GM23338 (cell line): ENCODE data around the gene CNOT4. TPM values are rescaled to one million over a fixed set of nuclear protein-coding genes. Genes with fewer than 3 reads are reported as not detected.

Experiments
- ATAC-seq: fragments of 200-7000 bp; cut with Tn5 transposase; 3 replicates; pipeline ENCODE4 v1.9.1; 2020
- DNase-seq: peaks from one replicate; pipeline ENCODE4 v3.0.0-alpha.2; 2015; ENCODE audit warnings: low spot score
- H2AFZ ChIP-seq: fragments of 200-600 bp; sonication (generic); 2 replicates; pipeline ENCODE4 v1.8.0; 2016; ENCODE audit warnings: antibody characterized with exemption, mild to moderate bottlenecking, moderate library complexity
- H3F3A ChIP-seq: fragments of 200-600 bp; sonication (generic); replicated peaks from 2 replicates; pipeline ENCODE4 v1.8.0; 2017; ENCODE audit warnings: antibody characterized with exemption, mixed run types, low read depth
- H3K27ac ChIP-seq: fragments of 200-600 bp; sonication (generic); 2 replicates; pipeline ENCODE4 v1.6.1; 2016; ENCODE audit warnings: low read depth
- H3K27me3 ChIP-seq: fragments of 200-600 bp; sonication (generic); 2 replicates; pipeline ENCODE4 v1.8.0; 2016; ENCODE audit warnings: mild to moderate bottlenecking, mixed run types, moderate library complexity; ENCODE audit not compliant: insufficient read depth
- H3K36me3 ChIP-seq: fragments of 200-600 bp; sonication (generic); 2 replicates; pipeline ENCODE4 v1.8.0; 2016; ENCODE audit warnings: mild to moderate bottlenecking; ENCODE audit not compliant: insufficient read depth
- H3K4me1 ChIP-seq: fragments of 200-600 bp; sonication (generic); 2 replicates; pipeline ENCODE4 v1.8.0; 2016; ENCODE audit warnings: mild to moderate bottlenecking, moderate library complexity; ENCODE audit not compliant: insufficient read depth
- H3K4me2 ChIP-seq: fragments of 200-600 bp; sonication (generic); 2 replicates; pipeline ENCODE4 v1.7.1; 2017; ENCODE audit warnings: mixed run types
- H3K4me3 ChIP-seq: fragments of 200-600 bp; sonication (generic); 2 replicates; pipeline ENCODE4 v1.6.1; 2016; ENCODE audit warnings: mixed run types
- H3K79me2 ChIP-seq: fragments of 200-600 bp; sonication (generic); replicated peaks from 2 replicates; pipeline ENCODE4 v1.8.0; 2017; ENCODE audit warnings: mild to moderate bottlenecking; ENCODE audit not compliant: insufficient read depth
- H3K9me2 ChIP-seq: fragments of 200-600 bp; sonication (generic); 2 replicates; pipeline ENCODE4 v1.8.0; 2017; ENCODE audit not compliant: insufficient read depth
- H4K20me1 ChIP-seq: fragments of 200-600 bp; sonication (generic); replicated peaks from 2 replicates; pipeline ENCODE4 v1.8.0; 2017; ENCODE audit warnings: mild to moderate bottlenecking; ENCODE audit not compliant: insufficient read depth
- H3K27ac Mint-ChIP-seq: 2 replicates; pipeline ENCODE4 v1.8.0; 2020; ENCODE audit warnings: inconsistent platforms, mild to moderate bottlenecking, moderate library complexity, mixed read lengths
- H3K27me3 Mint-ChIP-seq: 3 replicates; pipeline ENCODE4 v1.8.0; 2022; ENCODE audit warnings: low read depth, mild to moderate bottlenecking, moderate library complexity, mixed read lengths, inconsistent platforms; ENCODE audit not compliant: insufficient read depth, poor library complexity
- H3K36me3 Mint-ChIP-seq: 3 replicates; pipeline ENCODE4 v1.8.0; 2021; ENCODE audit warnings: low read depth, mild to moderate bottlenecking, inconsistent platforms, moderate library complexity, mixed read lengths
- H3K4me1 Mint-ChIP-seq: 3 replicates; pipeline ENCODE4 v1.8.0; 2020; ENCODE audit warnings: mild to moderate bottlenecking, inconsistent platforms, mixed read lengths
- H3K4me3 Mint-ChIP-seq: 3 replicates; pipeline ENCODE4 v1.8.0; 2021; ENCODE audit warnings: moderate library complexity, mild to moderate bottlenecking, inconsistent platforms, mixed read lengths
- H3K9me3 Mint-ChIP-seq: 3 replicates; pipeline ENCODE4 v1.8.0; 2020; ENCODE audit warnings: moderate library complexity, mild to moderate bottlenecking, inconsistent platforms, mixed read lengths
- CREB1 ChIP-seq: fragments of 250-450 bp; sonication (Bioruptor Pico); IDR thresholded peaks from 2 replicates; pipeline ENCODE4 v1.5.0; 2020; ENCODE audit warnings: low read depth, mild to moderate bottlenecking, moderate library complexity
- EZH2 ChIP-seq: fragments of 200-600 bp; sonication (generic); IDR thresholded peaks from one replicate; pipeline ENCODE4 v1.8.0; 2017; ENCODE audit warnings: antibody characterized with exemption, mild to moderate bottlenecking, low read depth; ENCODE audit not compliant: unreplicated experiment
- EZH2phosphoT487 ChIP-seq: fragments of 200-600 bp; sonication (generic); IDR thresholded peaks from one replicate; pipeline ENCODE4 v1.8.1; 2018; ENCODE audit warnings: antibody characterized with exemption; ENCODE audit not compliant: unreplicated experiment
- JUNB ChIP-seq: IDR thresholded peaks from one replicate; pipeline ENCODE4 v1.6.1; 2016; ENCODE audit warnings: antibody characterized with exemption; ENCODE audit not compliant: unreplicated experiment
- NANOG ChIP-seq: IDR thresholded peaks from 2 replicates; pipeline ENCODE4 v1.6.1; 2016; ENCODE audit warnings: antibody characterized with exemption, borderline replicate concordance
- POLR2AphosphoS5 ChIP-seq: IDR thresholded peaks from 2 replicates; pipeline ENCODE4 v1.6.1; 2016; ENCODE audit warnings: antibody characterized with exemption, low read depth
- STAT1 ChIP-seq: IDR thresholded peaks from one replicate; pipeline ENCODE4 v1.6.1; 2016; ENCODE audit warnings: antibody characterized with exemption; ENCODE audit not compliant: unreplicated experiment
- ZNF114 ChIP-seq: fragments of 250-450 bp; sonication (Bioruptor Pico); IDR thresholded peaks from 2 replicates; pipeline ENCODE4 v1.5.0; 2020; ENCODE audit warnings: mild to moderate bottlenecking, moderate library complexity
- ZNF331 ChIP-seq: fragments of 250-450 bp; sonication (Bioruptor Pico); IDR thresholded peaks from 2 replicates; pipeline ENCODE4 v1.5.0; 2020; ENCODE audit warnings: low read depth, mild to moderate bottlenecking, moderate library complexity
- polyA plus RNA-seq: library from polyadenylated mRNA; unstranded; fragments of >200 nt; fragmentation: Nextera tagmentation; extraction: Ambion mirVana; gene quantifications from 2 replicates; pipeline ENCODE4 v1.2.1, GENCODE V29; 2016
- total RNA-seq: library from RNA; depleted of rRNA; stranded (reverse); fragments of >200 nt; shearing (Covaris generic); gene quantifications from 2 replicates; pipeline ENCODE4 v1.2.3, GENCODE V29; 2014
- TF ChIP-seq, protein P1 (sequence below): IDR thresholded peaks from 2 replicates; pipeline ENCODE4 v1.6.1; 2016; ENCODE audit warnings: antibody characterized with exemption
- TF ChIP-seq, protein P2 (sequence below), 2 experiments: fragments of 200-600 bp in 1 of 2; sonication (generic) in 1 of 2; conservative IDR thresholded peaks; 2 replicates each; pipeline versions ENCODE4 v1.5.1 to v1.6.1; 2016 to 2017; ENCODE audit warnings: antibody characterized with exemption in 2 of 2, low read depth in 2 of 2, mild to moderate bottlenecking in 2 of 2, moderate library complexity in 1 of 2
- TF ChIP-seq, protein P3 (sequence below): fragments of 250-450 bp; sonication (Bioruptor Pico); IDR thresholded peaks from 2 replicates; pipeline ENCODE4 v1.5.0; 2020; ENCODE audit warnings: mild to moderate bottlenecking, moderate library complexity
- TF ChIP-seq, protein P4 (sequence below): IDR thresholded peaks from one replicate; pipeline ENCODE4 v1.6.1; 2018; ENCODE audit warnings: antibody characterized with exemption; ENCODE audit not compliant: unreplicated experiment

The CNOT4 gene
- total and polyA plus RNA-seq, 2 experiments from 2014 or later: 18.9 to 26.2 TPM

DNA sequence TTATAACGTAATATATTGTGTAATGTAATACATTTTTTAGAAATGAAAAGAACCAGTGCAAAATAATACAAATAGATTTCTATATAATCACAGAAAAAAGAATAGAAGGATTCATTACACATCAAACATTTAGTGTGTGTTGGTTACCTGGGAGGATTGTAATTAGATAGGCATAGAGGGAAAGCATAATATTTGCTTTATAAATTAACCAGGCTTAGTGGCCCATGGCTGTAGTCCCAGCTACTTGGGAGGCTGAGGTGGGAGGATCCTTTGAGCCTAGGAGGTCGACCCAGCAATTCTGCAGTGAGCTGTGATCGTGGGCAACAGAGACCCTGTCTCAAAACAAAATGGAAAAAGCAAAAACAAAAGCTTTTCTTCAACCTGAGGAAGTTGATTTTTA lies 5.0 kb upstream of the CNOT4 start:
- peaks cover 7% of the 10 kb centered on the region for H3K27me3 Mint-ChIP-seq
- H3K27me3 ChIP-seq: no peaks in the 10 kb centered on the region

More for the DNA sequence above, 5.0 kb upstream of the CNOT4 start:
- Mint-ChIP-seq H3K27ac (no peak overlapping the region), H3K4me3 (no peak overlapping the region), H3K36me3 (no peaks in the 10 kb centered on the region), H3K9me3 (no peaks in the 10 kb centered on the region), H3K4me1 (0 out of 3 replicates have a peak, but pooled peaks cover 5% of the 10 kb centered on the region)
- Histone ChIP-seq H3K9me2 (no peaks in the 10 kb centered on the region), H3K4me3 (no peak overlapping the region), H3K4me2 (no peak overlapping the region), H3K79me2 (no peaks in the 10 kb centered on the region), H4K20me1 (no peaks in the 10 kb centered on the region), H2AFZ (no peak overlapping the region), H3K27ac (no peak overlapping the region), H3K36me3 (no peaks in the 10 kb centered on the region), H3K4me1 (no peaks in the 10 kb centered on the region; the same call in 1 of the 2 replicates), H3F3A (no peaks in the 10 kb centered on the region)
- ATAC-seq (no peak), DNase-seq (no peak)
- TF ChIP-seq, protein P1, sequence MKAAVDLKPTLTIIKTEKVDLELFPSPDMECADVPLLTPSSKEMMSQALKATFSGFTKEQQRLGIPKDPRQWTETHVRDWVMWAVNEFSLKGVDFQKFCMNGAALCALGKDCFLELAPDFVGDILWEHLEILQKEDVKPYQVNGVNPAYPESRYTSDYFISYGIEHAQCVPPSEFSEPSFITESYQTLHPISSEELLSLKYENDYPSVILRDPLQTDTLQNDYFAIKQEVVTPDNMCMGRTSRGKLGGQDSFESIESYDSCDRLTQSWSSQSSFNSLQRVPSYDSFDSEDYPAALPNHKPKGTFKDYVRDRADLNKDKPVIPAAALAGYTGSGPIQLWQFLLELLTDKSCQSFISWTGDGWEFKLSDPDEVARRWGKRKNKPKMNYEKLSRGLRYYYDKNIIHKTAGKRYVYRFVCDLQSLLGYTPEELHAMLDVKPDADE: no peak
- TF ChIP-seq EZH2 (no peak), ZNF331 (CRISPR knock-in tag) (no peak), NANOG (no peak), CREB1 (no peak), EZH2phosphoT487 (no peak), ZNF114 (CRISPR knock-in tag) (no peak), STAT1 (no peak), POLR2AphosphoS5 (no peak), JUNB (no peak)
- TF ChIP-seq, protein P2, sequence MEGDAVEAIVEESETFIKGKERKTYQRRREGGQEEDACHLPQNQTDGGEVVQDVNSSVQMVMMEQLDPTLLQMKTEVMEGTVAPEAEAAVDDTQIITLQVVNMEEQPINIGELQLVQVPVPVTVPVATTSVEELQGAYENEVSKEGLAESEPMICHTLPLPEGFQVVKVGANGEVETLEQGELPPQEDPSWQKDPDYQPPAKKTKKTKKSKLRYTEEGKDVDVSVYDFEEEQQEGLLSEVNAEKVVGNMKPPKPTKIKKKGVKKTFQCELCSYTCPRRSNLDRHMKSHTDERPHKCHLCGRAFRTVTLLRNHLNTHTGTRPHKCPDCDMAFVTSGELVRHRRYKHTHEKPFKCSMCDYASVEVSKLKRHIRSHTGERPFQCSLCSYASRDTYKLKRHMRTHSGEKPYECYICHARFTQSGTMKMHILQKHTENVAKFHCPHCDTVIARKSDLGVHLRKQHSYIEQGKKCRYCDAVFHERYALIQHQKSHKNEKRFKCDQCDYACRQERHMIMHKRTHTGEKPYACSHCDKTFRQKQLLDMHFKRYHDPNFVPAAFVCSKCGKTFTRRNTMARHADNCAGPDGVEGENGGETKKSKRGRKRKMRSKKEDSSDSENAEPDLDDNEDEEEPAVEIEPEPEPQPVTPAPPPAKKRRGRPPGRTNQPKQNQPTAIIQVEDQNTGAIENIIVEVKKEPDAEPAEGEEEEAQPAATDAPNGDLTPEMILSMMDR (conservative IDR thresholded peaks at IDR 0.05; ENCODE audit: low read depth in 2 of 2): no peak
- TF ChIP-seq, protein P3, sequence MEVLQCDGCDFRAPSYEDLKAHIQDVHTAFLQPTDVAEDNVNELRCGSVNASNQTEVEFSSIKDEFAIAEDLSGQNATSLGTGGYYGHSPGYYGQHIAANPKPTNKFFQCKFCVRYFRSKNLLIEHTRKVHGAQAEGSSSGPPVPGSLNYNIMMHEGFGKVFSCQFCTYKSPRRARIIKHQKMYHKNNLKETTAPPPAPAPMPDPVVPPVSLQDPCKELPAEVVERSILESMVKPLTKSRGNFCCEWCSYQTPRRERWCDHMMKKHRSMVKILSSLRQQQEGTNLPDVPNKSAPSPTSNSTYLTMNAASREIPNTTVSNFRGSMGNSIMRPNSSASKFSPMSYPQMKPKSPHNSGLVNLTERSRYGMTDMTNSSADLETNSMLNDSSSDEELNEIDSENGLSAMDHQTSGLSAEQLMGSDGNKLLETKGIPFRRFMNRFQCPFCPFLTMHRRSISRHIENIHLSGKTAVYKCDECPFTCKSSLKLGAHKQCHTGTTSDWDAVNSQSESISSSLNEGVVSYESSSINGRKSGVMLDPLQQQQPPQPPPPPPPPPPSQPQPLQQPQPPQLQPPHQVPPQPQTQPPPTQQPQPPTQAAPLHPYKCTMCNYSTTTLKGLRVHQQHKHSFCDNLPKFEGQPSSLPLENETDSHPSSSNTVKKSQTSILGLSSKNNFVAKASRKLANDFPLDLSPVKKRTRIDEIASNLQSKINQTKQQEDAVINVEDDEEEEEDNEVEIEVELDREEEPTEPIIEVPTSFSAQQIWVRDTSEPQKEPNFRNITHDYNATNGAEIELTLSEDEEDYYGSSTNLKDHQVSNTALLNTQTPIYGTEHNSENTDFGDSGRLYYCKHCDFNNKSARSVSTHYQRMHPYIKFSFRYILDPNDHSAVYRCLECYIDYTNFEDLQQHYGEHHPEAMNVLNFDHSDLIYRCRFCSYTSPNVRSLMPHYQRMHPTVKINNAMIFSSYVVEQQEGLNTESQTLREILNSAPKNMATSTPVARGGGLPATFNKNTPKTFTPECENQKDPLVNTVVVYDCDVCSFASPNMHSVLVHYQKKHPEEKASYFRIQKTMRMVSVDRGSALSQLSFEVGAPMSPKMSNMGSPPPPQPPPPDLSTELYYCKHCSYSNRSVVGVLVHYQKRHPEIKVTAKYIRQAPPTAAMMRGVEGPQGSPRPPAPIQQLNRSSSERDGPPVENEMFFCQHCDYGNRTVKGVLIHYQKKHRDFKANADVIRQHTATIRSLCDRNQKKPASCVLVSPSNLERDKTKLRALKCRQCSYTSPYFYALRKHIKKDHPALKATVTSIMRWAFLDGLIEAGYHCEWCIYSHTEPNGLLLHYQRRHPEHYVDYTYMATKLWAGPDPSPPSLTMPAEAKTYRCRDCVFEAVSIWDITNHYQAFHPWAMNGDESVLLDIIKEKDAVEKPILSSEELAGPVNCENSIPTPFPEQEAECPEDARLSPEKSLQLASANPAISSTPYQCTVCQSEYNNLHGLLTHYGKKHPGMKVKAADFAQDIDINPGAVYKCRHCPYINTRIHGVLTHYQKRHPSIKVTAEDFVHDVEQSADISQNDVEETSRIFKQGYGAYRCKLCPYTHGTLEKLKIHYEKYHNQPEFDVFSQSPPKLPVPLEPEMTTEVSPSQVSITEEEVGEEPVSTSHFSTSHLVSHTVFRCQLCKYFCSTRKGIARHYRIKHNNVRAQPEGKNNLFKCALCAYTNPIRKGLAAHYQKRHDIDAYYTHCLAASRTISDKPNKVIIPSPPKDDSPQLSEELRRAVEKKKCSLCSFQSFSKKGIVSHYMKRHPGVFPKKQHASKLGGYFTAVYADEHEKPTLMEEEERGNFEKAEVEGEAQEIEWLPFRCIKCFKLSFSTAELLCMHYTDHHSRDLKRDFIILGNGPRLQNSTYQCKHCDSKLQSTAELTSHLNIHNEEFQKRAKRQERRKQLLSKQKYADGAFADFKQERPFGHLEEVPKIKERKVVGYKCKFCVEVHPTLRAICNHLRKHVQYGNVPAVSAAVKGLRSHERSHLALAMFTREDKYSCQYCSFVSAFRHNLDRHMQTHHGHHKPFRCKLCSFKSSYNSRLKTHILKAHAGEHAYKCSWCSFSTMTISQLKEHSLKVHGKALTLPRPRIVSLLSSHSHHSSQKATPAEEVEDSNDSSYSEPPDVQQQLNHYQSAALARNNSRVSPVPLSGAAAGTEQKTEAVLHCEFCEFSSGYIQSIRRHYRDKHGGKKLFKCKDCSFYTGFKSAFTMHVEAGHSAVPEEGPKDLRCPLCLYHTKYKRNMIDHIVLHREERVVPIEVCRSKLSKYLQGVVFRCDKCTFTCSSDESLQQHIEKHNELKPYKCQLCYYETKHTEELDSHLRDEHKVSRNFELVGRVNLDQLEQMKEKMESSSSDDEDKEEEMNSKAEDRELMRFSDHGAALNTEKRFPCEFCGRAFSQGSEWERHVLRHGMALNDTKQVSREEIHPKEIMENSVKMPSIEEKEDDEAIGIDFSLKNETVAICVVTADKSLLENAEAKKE (CRISPR knock-in tag): no peak
- TF ChIP-seq, protein P4, sequence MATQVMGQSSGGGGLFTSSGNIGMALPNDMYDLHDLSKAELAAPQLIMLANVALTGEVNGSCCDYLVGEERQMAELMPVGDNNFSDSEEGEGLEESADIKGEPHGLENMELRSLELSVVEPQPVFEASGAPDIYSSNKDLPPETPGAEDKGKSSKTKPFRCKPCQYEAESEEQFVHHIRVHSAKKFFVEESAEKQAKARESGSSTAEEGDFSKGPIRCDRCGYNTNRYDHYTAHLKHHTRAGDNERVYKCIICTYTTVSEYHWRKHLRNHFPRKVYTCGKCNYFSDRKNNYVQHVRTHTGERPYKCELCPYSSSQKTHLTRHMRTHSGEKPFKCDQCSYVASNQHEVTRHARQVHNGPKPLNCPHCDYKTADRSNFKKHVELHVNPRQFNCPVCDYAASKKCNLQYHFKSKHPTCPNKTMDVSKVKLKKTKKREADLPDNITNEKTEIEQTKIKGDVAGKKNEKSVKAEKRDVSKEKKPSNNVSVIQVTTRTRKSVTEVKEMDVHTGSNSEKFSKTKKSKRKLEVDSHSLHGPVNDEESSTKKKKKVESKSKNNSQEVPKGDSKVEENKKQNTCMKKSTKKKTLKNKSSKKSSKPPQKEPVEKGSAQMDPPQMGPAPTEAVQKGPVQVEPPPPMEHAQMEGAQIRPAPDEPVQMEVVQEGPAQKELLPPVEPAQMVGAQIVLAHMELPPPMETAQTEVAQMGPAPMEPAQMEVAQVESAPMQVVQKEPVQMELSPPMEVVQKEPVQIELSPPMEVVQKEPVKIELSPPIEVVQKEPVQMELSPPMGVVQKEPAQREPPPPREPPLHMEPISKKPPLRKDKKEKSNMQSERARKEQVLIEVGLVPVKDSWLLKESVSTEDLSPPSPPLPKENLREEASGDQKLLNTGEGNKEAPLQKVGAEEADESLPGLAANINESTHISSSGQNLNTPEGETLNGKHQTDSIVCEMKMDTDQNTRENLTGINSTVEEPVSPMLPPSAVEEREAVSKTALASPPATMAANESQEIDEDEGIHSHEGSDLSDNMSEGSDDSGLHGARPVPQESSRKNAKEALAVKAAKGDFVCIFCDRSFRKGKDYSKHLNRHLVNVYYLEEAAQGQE: no peak
